Testis (tissue), 2 donors: ENCODE measurements around the gene RSKR.

Experiments used
- CTCF ChIP-seq, 3 experiments: fragments of 450-650 bp in 2 of 3; fragments of 200-600 bp in 1 of 3; sonication (generic) in 1 of 3; IDR thresholded peaks; one replicate each; pipeline ENCODE4 v1.5.1; 2016 to 2019; ENCODE audit warnings: antibody characterized with exemption in 3 of 3, mild to moderate bottlenecking in 2 of 3, moderate library complexity in 1 of 3
- POLR2A ChIP-seq: fragments of 450-650 bp; IDR thresholded peaks from one replicate; pipeline ENCODE4 v1.6.1; 2017; ENCODE audit warnings: antibody characterized with exemption, mild to moderate bottlenecking, moderate library complexity

DNA sequence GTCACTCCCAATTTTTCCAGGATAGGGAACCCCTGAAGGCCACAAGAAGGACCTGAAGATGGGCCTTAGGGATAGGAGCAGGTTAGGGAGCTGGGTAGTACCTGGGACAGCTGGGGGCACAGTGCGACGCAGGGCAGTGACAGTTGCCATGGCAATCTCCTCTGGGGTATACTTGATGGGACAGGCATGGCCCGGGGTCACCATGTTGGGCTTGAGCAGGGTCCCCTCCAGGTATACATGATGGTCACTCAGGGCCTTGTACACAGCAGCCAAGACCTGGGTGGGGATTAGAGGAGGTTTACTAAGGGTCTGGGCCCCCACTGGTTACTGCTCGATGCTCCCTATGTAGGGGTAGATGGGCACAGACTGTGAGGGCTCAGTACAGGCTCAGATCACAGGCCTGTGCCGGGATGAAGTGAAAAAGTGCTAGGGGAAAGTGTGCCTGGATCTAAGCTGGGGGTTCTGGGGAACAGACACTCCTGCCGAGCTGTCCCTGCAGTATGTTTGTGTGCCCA is 40.0 kb downstream of the RSKR start:
- TF ChIP-seq CTCF (IDR thresholded peaks at IDR 0.05): no peak
- no peak for TF ChIP-seq POLR2A
